Measurements from ENCODE around the gene DUSP22.

DUSP22 gene

DNA sequence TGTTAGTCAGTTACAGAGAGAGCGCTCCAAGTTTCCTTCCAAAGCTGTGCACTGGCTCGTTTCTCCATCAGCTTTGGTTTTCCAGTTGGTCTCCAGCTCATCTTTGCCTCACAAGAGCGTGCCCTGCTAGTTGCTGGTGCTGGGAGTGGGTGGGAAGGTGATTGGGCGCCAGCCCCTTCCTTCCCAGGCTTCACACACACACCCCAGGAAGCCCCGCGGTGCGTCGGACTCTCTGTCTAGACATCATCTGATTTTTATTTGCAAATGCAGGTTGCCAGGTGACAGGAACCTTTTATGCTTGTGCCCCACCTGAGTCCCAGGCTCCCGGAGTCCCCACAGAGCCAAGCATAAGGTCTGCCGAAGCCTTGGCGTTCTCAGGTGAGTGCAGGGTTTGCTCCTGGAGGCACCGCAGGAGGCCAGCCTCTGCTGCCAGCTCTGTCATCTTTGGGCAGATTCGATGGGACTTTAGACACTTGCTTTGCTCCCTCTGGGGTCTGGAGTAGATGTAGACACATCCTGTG, 106.3 kb downstream of the DUSP22 start:
- DNase-seq = no peak

DNA sequence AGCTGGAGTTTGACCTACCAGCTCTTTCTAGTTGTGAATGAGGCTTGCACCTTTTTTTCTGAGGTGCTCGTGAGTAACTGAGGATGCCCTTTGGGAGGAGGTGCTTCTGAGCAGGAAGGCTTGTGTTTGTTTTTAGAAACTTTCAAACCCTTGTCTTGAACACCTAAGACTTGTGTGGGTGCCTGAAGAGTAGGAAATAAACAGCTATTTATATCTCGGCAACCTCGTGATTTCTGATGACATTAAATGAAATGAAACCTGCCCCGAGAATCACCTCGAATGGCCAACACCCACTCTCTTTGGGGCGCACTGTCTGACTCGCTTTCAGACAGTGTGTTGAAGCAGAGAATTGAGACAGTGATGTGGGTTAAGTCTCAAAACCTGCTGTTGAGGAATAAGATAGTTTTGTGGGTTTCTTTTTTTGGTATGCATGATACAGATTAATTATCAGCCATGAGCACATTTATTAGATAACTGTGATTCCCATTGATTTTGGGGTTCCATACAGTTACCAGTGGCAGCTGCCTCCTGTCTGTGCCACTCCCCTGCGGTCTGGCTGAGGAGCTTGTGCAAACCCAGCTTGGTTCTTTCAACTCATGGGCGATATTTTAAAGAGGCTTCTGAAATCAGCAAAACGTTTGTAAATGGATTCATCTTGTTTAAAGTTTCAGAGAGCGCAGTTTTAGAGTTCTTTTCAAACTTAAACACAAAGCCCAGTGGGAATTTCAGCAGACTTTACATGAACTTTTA, 107.7 kb downstream of the DUSP22 start:
- no peak for DNase-seq

DNA sequence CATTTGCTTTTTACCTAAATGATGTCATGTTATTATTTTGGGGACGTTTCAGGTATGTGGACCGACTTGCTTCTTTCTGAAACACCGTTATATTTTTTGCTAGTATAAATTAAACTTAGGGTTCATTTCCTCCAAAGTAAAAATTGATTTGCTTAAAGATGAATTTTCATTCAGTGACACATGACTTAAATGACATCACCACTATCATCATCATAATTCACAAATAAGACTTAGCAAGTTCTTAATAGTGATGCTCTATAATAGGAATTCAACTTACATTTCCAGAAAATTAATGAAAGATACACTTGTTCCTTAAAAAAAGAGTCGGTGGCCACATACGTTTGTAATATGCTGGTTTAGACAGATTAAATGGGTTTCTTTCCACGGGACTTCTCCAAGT, 108.5 kb downstream of the DUSP22 start:
- DNase-seq = no peak

Data from NCI-H1048 (cell line).